ENCODE results near the gene DENND5A. TPM values are rescaled to one million over a fixed set of nuclear protein-coding genes. Genes with fewer than 3 reads are reported as not detected.

The DENND5A gene
- total and polyA plus RNA-seq, 9 of the 15 experiments (the other 6 are each of a cell fraction or from before 2014, with no cell fraction given) = 11.7 to 130 (median 46.3) TPM

- FAIRE-seq = no peak
- H3K4me3 ChIP-seq = no peak overlapping the region
- no peak for ATAC-seq
- no peaks in the 10 kb centered on the region for H4K20me1 ChIP-seq (replicated peaks; ENCODE audit: control insufficient read depth, insufficient read depth, low read length)
- no TSS peak for BruUV-seq (replicated peaks)
- H3K9me1 ChIP-seq (ENCODE audit: control insufficient read depth, insufficient read depth, low read length) = no peaks in the 10 kb centered on the region
- POLR2A ChIA-PET = interaction anchor here (0.6 to 1.1 kb wide), 2 partner anchors 32 to 115 kb away, joined by 3 read pairs; no protein-coding TSS in a partner anchor
- no peaks in the 10 kb centered on the region for H3K4me1 ChIP-seq (replicated peaks in 1 of 2; ENCODE audit: control insufficient read depth in 2 of 2, insufficient read depth in 2 of 2, low read length in 2 of 2)
- H3K27me3 ChIP-seq (ENCODE audit: control insufficient read depth in 2 of 2, insufficient read depth in 2 of 2, low read length in 2 of 2) = no peaks in the 10 kb centered on the region
- no peak for TF ChIP-seq DIDO1 (tag; IDR thresholded peaks at IDR 0.05; ENCODE audit: low read depth)
- no peak for TF ChIP-seq DMBX1 (CRISPR knock-in tag; IDR thresholded peaks at IDR 0.05; ENCODE audit: borderline replicate concordance)
- TF ChIP-seq ZNF398 (CRISPR knock-in tag; IDR thresholded peaks at IDR 0.05) = no peak
- no peak for TF ChIP-seq EHMT2 (IDR thresholded peaks at IDR 0.05)
- no peak for TF ChIP-seq PYGO2 (tag; IDR thresholded peaks at IDR 0.05)
- TF ChIP-seq SPI1 (IDR thresholded peaks at IDR 0.05; ENCODE audit: borderline replicate concordance, low read depth, low read length) = peak; percentile 81
- TF ChIP-seq ZMIZ1 (IDR thresholded peaks at IDR 0.05; ENCODE audit: low read depth in 2 of 2, low read length in 2 of 2) = no peak
- no peak overlapping the region for H3K4me2 ChIP-seq (ENCODE audit: insufficient read depth, low read length)
- H2AFZ ChIP-seq (ENCODE audit: low read depth, low read length) = no peak overlapping the region
- in situ Hi-C loops (cut with MboI) = loop anchor here (10.0 kb wide), 1 partner anchor 115 kb away; no protein-coding TSS in a partner anchor
- intact Hi-C loops (cut with micrococcal nuclease) = loop anchor here (5.0 kb wide), 1 partner anchor 33 kb away; no protein-coding TSS in a partner anchor
- no peaks in the 10 kb centered on the region for H3K36me3 ChIP-seq (ENCODE audit: control insufficient read depth, insufficient read depth, low read length)
- H3K79me2 ChIP-seq (ENCODE audit: control insufficient read depth, insufficient read depth, low read length) = no peaks in the 10 kb centered on the region
- WGBS (ENCODE audit: insufficient coverage, low coverage, missing lambda C conversion rate) = 88% methylated on average over 1 of the region's 1 CpG
- CTCF ChIA-PET (ENCODE audit: low intra/inter-chr PET ratio) = no interaction called here
- no peak overlapping the region for H3K27ac ChIP-seq (ENCODE audit: extremely low read depth, low read depth, low read length)
- no peaks in the 10 kb centered on the region for H3K9me3 ChIP-seq (replicated peaks; ENCODE audit: control insufficient read depth, insufficient read depth, low read depth, low read length)
- no peak overlapping the region for H3K9ac ChIP-seq (ENCODE audit: insufficient read depth in 1 of 2, low read depth in 2 of 2, low read length in 2 of 2)
- DNase-seq (ENCODE audit: extremely low read depth in 1 of 4, low spot score in 3 of 4) = no peak
Observed at GRCh38 chr11:9130297-9130696, 134.9 kb downstream of the DENND5A start.
